Hepatocyte (in vitro differentiated cells): ENCODE data around the gene NSA2. TPM values are rescaled to one million over a fixed set of nuclear protein-coding genes. Genes with fewer than 3 reads are reported as not detected.
"Not testable (repeated sequence)": the region's sequence is repeated elsewhere in the genome, so short reads cannot be mapped to it uniquely, and the experiment has no call there.

ENCODE experiments used
- DNase-seq: peaks from one replicate; pipeline ENCODE4 v3.0.0-alpha.2; 2016; ENCODE audit warnings: low spot score
- H2AFZ ChIP-seq: fragments of 200-600 bp; sonication (generic); 2 replicates; pipeline ENCODE4 v1.6.0; 2016; ENCODE audit warnings: antibody characterized with exemption, mild to moderate bottlenecking
- H3K27ac ChIP-seq: fragments of 200-600 bp; sonication (generic); 2 replicates; pipeline ENCODE4 v1.5.1; 2016; ENCODE audit warnings: mild to moderate bottlenecking
- H3K27me3 ChIP-seq: fragments of 200-600 bp; sonication (generic); 2 replicates; pipeline ENCODE4 v1.6.1; 2016
- H3K36me3 ChIP-seq: fragments of 200-600 bp; sonication (generic); replicated peaks from 2 replicates; pipeline ENCODE4 v1.5.1; 2016; ENCODE audit warnings: low read depth; ENCODE audit not compliant: insufficient read depth
- H3K4me1 ChIP-seq: fragments of 200-600 bp; sonication (generic); 2 replicates; pipeline ENCODE4 v1.5.1; 2016; ENCODE audit warnings: mild to moderate bottlenecking, moderate library complexity; ENCODE audit not compliant: insufficient read depth
- H3K4me2 ChIP-seq: fragments of 200-600 bp; sonication (generic); 2 replicates; pipeline ENCODE4 v1.6.0; 2016
- H3K4me3 ChIP-seq: fragments of 200-600 bp; sonication (generic); 2 replicates; pipeline ENCODE4 v1.5.1; 2016; ENCODE audit warnings: mild to moderate bottlenecking
- H3K79me2 ChIP-seq: fragments of 200-600 bp; sonication (generic); 2 replicates; pipeline ENCODE4 v1.6.0; 2017; ENCODE audit warnings: mild to moderate bottlenecking
- H3K9me2 ChIP-seq: fragments of 200-600 bp; sonication (generic); replicated peaks from 2 replicates; pipeline ENCODE4 v1.6.0; 2017; ENCODE audit warnings: mild to moderate bottlenecking; ENCODE audit not compliant: insufficient read depth
- H3K9me3 ChIP-seq: fragments of 200-600 bp; sonication (generic); 2 replicates; pipeline ENCODE4 v1.5.1; 2016; ENCODE audit warnings: low read depth, mild to moderate bottlenecking
- H4K20me1 ChIP-seq: fragments of 200-600 bp; sonication (generic); 2 replicates; pipeline ENCODE4 v1.6.0; 2016; ENCODE audit warnings: mild to moderate bottlenecking; ENCODE audit not compliant: insufficient read depth, poor library complexity, severe bottlenecking
- EZH2 ChIP-seq: fragments of 200-600 bp; sonication (generic); IDR thresholded peaks from 2 replicates; pipeline ENCODE4 v1.6.1; 2016; ENCODE audit warnings: antibody characterized with exemption, mild to moderate bottlenecking, borderline replicate concordance
- EZH2phosphoT487 ChIP-seq: fragments of 200-600 bp; sonication (generic); IDR thresholded peaks from one replicate; pipeline ENCODE4 v1.6.1; 2018; ENCODE audit warnings: antibody characterized with exemption, mild to moderate bottlenecking, low read depth, moderate library complexity; ENCODE audit not compliant: unreplicated experiment, severe bottlenecking
- WGBS: methylation state at CpG from one replicate; pipeline ENCODE4 v1.1.6; 2016; ENCODE audit warnings: low lambda C conversion rate; ENCODE audit errors: missing lambda C conversion rate; 5-methylcytosine and 5-hydroxymethylcytosine counted together
- polyA plus RNA-seq: library from polyadenylated mRNA; unstranded; fragments of >200 nt; fragmentation: Nextera tagmentation; extraction: Ambion mirVana; gene quantifications from 2 replicates; pipeline ENCODE4 v1.2.1, GENCODE V29; 2016
- total RNA-seq: library from RNA; depleted of rRNA; stranded (reverse); fragments of >200 nt; gene quantifications from 2 replicates; pipeline ENCODE4 v1.2.3, GENCODE V29; 2014
- TF ChIP-seq, protein P1 (sequence below): fragments of 200-600 bp; sonication (generic); IDR thresholded peaks from 2 replicates; pipeline ENCODE4 v1.5.1; 2016; ENCODE audit warnings: antibody characterized with exemption, mild to moderate bottlenecking; ENCODE audit not compliant: poor library complexity

Gene NSA2
- total and polyA plus RNA-seq, 2 experiments from 2014 or later = 50.7 to 107 TPM

- H3K79me2 ChIP-seq = no peaks in the 10 kb centered on the region
- H3K36me3 ChIP-seq = no peaks in the 10 kb centered on the region
- H4K20me1 ChIP-seq = no peaks in the 10 kb centered on the region
- H3K4me1 ChIP-seq = no peaks in the 10 kb centered on the region
- H3K4me2 ChIP-seq = no peak overlapping the region
- H3K27ac ChIP-seq = no peak overlapping the region
- H3K27me3 ChIP-seq = no peaks in the 10 kb centered on the region
- TF ChIP-seq EZH2 (no peak), EZH2phosphoT487 (no peak)
- TF ChIP-seq, protein P1, sequence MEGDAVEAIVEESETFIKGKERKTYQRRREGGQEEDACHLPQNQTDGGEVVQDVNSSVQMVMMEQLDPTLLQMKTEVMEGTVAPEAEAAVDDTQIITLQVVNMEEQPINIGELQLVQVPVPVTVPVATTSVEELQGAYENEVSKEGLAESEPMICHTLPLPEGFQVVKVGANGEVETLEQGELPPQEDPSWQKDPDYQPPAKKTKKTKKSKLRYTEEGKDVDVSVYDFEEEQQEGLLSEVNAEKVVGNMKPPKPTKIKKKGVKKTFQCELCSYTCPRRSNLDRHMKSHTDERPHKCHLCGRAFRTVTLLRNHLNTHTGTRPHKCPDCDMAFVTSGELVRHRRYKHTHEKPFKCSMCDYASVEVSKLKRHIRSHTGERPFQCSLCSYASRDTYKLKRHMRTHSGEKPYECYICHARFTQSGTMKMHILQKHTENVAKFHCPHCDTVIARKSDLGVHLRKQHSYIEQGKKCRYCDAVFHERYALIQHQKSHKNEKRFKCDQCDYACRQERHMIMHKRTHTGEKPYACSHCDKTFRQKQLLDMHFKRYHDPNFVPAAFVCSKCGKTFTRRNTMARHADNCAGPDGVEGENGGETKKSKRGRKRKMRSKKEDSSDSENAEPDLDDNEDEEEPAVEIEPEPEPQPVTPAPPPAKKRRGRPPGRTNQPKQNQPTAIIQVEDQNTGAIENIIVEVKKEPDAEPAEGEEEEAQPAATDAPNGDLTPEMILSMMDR = no peak
- no peak overlapping the region for H2AFZ ChIP-seq
- no peaks in the 10 kb centered on the region for H3K9me2 ChIP-seq
- 65% methylated on average over 1 of the region's 1 CpG for WGBS
- H3K9me3 ChIP-seq = no peaks in the 10 kb centered on the region
- DNase-seq = no peak
- H3K4me3 ChIP-seq = no peak overlapping the region
These were observed 41.7 kb upstream of the NSA2 start for GRCh38 chr5:74725331-74725730.

DNA sequence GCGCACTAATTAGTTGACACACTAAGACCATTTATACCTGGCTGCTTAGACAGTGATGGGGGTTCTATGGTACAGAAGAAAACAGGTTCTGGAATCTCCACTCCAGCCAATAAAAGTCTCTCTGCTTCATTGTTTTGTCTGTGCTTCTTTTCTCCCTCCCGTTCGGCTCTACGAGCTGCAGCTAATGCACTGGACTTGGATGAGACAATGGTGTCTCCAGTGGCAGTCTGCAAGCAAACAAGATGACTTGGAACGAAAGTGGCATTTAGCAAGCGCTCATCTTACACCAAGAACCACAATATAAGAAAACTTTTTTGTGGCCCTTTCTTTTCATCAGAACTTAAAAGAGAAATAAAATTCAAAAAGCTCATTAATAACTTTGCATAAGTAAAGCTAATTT lies 30.3 kb upstream of the NSA2 start:
- Histone ChIP-seq H3K4me1 (no peaks in the 10 kb centered on the region), H4K20me1 (no peaks in the 10 kb centered on the region), H3K36me3 (no peaks in the 10 kb centered on the region), H2AFZ (no peak overlapping the region), H3K27ac (no peak overlapping the region), H3K79me2 (no peaks in the 10 kb centered on the region), H3K9me3 (no peaks in the 10 kb centered on the region), H3K4me2 (no peak overlapping the region), H3K27me3 (no peaks in the 10 kb centered on the region), H3K4me3 (no peak overlapping the region), H3K9me2 (no peaks in the 10 kb centered on the region)
- 79% methylated on average over 6 of the region's 6 CpGs for WGBS
- no peak for DNase-seq
- TF ChIP-seq, protein P1 = no peak
- TF ChIP-seq EZH2phosphoT487 (no peak), EZH2 (no peak)

DNA sequence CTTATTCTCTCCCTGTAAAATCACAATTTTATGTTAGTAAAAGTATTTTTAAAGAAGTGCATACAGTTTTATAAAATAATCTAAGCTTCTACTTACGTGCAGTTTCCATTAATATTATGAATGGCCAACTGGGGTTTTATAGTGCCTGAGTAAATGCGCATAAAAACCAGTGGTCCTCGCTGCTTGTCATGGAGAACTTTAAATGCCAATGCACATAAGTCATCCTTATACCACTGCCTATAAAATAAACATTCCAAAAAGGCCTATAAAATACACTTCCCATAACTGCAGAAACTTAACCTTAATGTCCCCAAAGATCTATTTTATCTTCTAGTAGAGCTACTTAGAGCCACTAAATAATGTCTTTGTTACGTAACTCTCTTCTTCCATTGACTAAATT lies 28.6 kb upstream of the NSA2 start:
- H3K9me2 ChIP-seq = no peaks in the 10 kb centered on the region
- H2AFZ ChIP-seq = no peak overlapping the region
- H3K36me3 ChIP-seq = no peaks in the 10 kb centered on the region
- no peaks in the 10 kb centered on the region for H4K20me1 ChIP-seq
- H3K4me1 ChIP-seq = no peaks in the 10 kb centered on the region
- DNase-seq = no peak
- H3K27me3 ChIP-seq = no peaks in the 10 kb centered on the region
- TF ChIP-seq, protein P1 = no peak
- TF ChIP-seq EZH2phosphoT487 (no peak), EZH2 (no peak)
- no peak overlapping the region for H3K4me2 ChIP-seq
- no peak overlapping the region for H3K27ac ChIP-seq
- H3K4me3 ChIP-seq = no peak overlapping the region
- no peaks in the 10 kb centered on the region for H3K79me2 ChIP-seq
- WGBS = 88% methylated on average over 4 of the region's 4 CpGs
- H3K9me3 ChIP-seq = no peaks in the 10 kb centered on the region

DNA sequence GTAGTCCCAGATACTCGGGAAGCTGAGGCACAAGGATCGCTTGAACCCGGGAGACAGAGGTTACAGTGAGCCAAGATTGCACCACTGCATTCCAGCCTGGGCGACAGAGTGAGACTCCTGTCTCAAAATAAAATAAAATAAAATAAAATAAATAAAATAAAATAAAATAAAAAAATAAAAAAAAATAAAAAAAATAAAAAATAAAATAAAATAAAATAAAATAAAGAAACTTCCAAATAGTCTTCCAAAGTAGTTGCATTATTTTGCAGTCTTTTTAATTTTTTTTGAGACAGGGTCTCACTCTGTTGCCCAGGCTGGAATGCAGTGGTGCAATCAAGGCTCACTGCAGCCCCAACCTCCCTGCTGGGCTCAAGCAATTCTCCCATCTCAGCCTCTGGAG lies 18.3 kb upstream of the NSA2 start:
- not testable (repeated sequence) for H2AFZ ChIP-seq, H3K9me2 ChIP-seq, H3K27ac ChIP-seq, H3K9me3 ChIP-seq, H3K79me2 ChIP-seq, H3K4me3 ChIP-seq, H3K4me2 ChIP-seq, H3K36me3 ChIP-seq, DNase-seq, H3K4me1 ChIP-seq, H3K27me3 ChIP-seq, H4K20me1 ChIP-seq
- 98% methylated on average over 4 of the region's 4 CpGs for WGBS
